ENCODE measurements around the gene UNC13A. TPM values are rescaled to one million over a fixed set of nuclear protein-coding genes. Genes with fewer than 3 reads are reported as not detected.

UNC13A gene
- total and polyA plus RNA-seq, 2 of the 8 experiments (the other 6 are each of a cell fraction or from before 2014, with no cell fraction given), result 13.1 to 47.6 TPM

DNA sequence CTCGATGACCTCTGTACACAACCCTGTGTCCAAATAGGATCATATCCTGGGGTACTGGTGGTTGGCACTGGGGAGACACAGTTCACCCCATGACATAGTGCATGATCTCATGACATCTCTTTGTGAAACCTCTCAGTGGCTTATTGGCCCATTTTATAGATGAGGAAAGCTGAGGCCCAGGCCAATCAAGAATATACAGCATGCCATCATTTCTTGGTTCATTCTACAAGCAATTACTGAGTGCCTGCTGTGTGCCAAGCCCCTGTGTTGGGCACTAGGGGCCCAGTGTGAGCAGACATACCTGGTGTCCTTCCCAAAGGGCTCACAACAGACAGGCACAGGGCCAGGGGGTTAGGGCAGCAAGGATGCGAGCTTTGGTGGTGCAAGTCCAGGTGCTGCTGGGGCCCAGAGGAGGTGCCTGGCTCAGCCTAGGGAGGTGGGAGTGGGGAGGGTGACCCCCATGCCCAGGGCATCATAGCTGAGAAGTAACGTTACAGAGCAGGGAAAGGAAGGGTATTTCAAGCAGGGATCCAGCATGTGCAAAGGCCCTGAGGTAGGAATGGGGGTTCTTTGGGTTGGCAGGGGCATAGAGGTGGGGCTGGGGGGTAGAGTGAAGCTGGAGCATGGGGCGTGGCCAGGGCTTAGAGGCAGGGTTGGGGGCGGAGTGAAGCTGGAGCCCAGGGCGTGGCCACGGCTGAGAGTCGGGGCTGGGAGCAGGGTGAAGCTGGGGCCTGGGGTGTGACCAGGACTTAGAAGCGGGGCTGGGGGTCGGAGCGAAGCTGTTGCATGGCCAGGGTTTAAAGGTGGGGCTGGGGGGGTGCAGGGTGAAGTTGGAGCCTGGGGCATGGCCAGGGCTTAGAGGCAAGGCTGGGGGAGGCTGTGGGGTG is 112.0 kb downstream of the UNC13A start (continued):
- TF ChIP-seq CHD7 (IDR thresholded peaks at IDR 0.05; ENCODE audit: insufficient replicate concordance, low read length), result no peak
